NCI-H128 (cell line): ENCODE results near the gene KHDC1.
"Not testable (repeated sequence)": the region's sequence is repeated elsewhere in the genome, so short reads cannot be mapped to it uniquely, and the experiment has no call there.

Source experiments
- DNase-seq: peaks from one replicate; lab custom pipeline; 2025; ENCODE audit not compliant: unreplicated experiment; lab: John Stamatoyannopoulos, UW

The KHDC1 gene

GRCh38 chr6:73262671-73263569, at the start of gene KHDC1:
Gene KHDC1 (minus strand): TSS chr6:73263196. CDS start chr6:73242517, 20,679 bp downstream.
- peak; percentile 20 for DNase-seq

GRCh38 chr6:73310503-73310845, 47.5 kb upstream of the KHDC1 start:
- not testable (repeated sequence) for DNase-seq

GRCh38 chr6:73309785-73310502, 46.9 kb upstream of the KHDC1 start:
- no peak for DNase-seq

GRCh38 chr6:73309535-73309784, 46.5 kb upstream of the KHDC1 start:
- DNase-seq, result no peak

GRCh38 chr6:73308712-73309534, 45.9 kb upstream of the KHDC1 start:
- no peak for DNase-seq

GRCh38 chr6:73303773-73304172, 40.8 kb upstream of the KHDC1 start:
- not testable (repeated sequence) for DNase-seq

- no peak for DNase-seq
Measured at GRCh38 chr6:73302339-73302738, 39.3 kb upstream of the KHDC1 start.

GRCh38 chr6:73299151-73299971, 36.4 kb upstream of the KHDC1 start:
- no peak for DNase-seq

GRCh38 chr6:73293331-73293730, 30.3 kb upstream of the KHDC1 start:
- DNase-seq, result no peak

GRCh38 chr6:73290435-73290834, 27.4 kb upstream of the KHDC1 start:
- DNase-seq, result no peak

- DNase-seq, result no peak
Measured at GRCh38 chr6:73286752-73287151, 23.8 kb upstream of the KHDC1 start.

GRCh38 chr6:73285674-73286283, 22.8 kb upstream of the KHDC1 start:
- DNase-seq, result no peak

GRCh38 chr6:73282871-73283270, 19.9 kb upstream of the KHDC1 start:
- DNase-seq, result no peak

GRCh38 chr6:73281684-73282083, 18.7 kb upstream of the KHDC1 start:
- not testable (repeated sequence) for DNase-seq

- not testable (repeated sequence) for DNase-seq
Measured at GRCh38 chr6:73269296-73269695, 6.3 kb upstream of the KHDC1 start.

- DNase-seq, result not testable (repeated sequence)
Measured at GRCh38 chr6:73268896-73269295, 5.9 kb upstream of the KHDC1 start.

GRCh38 chr6:73264446-73264845, 1.4 kb upstream of the KHDC1 start:
- DNase-seq, result no peak

GRCh38 chr6:73263570-73263909, 544 bp upstream of the KHDC1 start:
- no peak for DNase-seq

- DNase-seq, result no peak
Measured at GRCh38 chr6:73258721-73259120, 4.3 kb downstream of the KHDC1 start.

- not testable (repeated sequence) for DNase-seq
Measured at GRCh38 chr6:73254323-73254722, 8.7 kb downstream of the KHDC1 start.
